Measurements from ENCODE around the gene UHMK1.
"Not testable (repeated sequence)": the region's sequence is repeated elsewhere in the genome, so short reads cannot be mapped to it uniquely, and the experiment has no call there.

The UHMK1 gene

GRCh38 chr1:162497723-162498495 is at the start of gene UHMK1:
UHMK1 (plus strand) TSS chr1:162497818; CDS start chr1:162498001, 183 bp downstream.
- DNase-seq (ENCODE audit: low read depth in 2 of 2) = peak; percentile 67 to 68

- DNase-seq (ENCODE audit: low read depth in 2 of 2) = not testable (repeated sequence)
These were observed 43.3 kb upstream of the UHMK1 start for GRCh38 chr1:162454361-162454760.

- DNase-seq (ENCODE audit: low read depth in 2 of 2) = no peak
These were observed 41.3 kb upstream of the UHMK1 start for GRCh38 chr1:162456323-162456722.

- peak; percentile 1 to 3 for DNase-seq (ENCODE audit: low read depth in 2 of 2)
These were observed 39.4 kb upstream of the UHMK1 start for GRCh38 chr1:162458236-162458635.

- not testable (repeated sequence) for DNase-seq (ENCODE audit: low read depth in 2 of 2)
These were observed 35.2 kb upstream of the UHMK1 start for GRCh38 chr1:162462425-162462824.

- DNase-seq (ENCODE audit: low read depth in 2 of 2) = no peak
These were observed 34.6 kb upstream of the UHMK1 start for GRCh38 chr1:162463021-162463420.

- no peak for DNase-seq (ENCODE audit: low read depth in 2 of 2)
These were observed 30.8 kb upstream of the UHMK1 start for GRCh38 chr1:162466797-162467196.

- DNase-seq (ENCODE audit: low read depth in 2 of 2) = no peak
These were observed 27.4 kb upstream of the UHMK1 start for GRCh38 chr1:162470216-162470615.

- DNase-seq (ENCODE audit: low read depth in 2 of 2) = no peak
These were observed 26.2 kb upstream of the UHMK1 start for GRCh38 chr1:162471290-162471853.

- DNase-seq (ENCODE audit: low read depth in 2 of 2) = no peak
These were observed 22.5 kb upstream of the UHMK1 start for GRCh38 chr1:162475089-162475488.

GRCh38 chr1:162475539-162476185 is 22.0 kb upstream of the UHMK1 start:
- no peak for DNase-seq (ENCODE audit: low read depth in 2 of 2)

GRCh38 chr1:162476620-162477019 is 21.0 kb upstream of the UHMK1 start:
- no peak for DNase-seq (ENCODE audit: low read depth in 2 of 2)

- DNase-seq (ENCODE audit: low read depth in 2 of 2) = no peak
These were observed 12.4 kb upstream of the UHMK1 start for GRCh38 chr1:162485236-162485635.

- no peak for DNase-seq (ENCODE audit: low read depth in 2 of 2)
These were observed 10.4 kb upstream of the UHMK1 start for GRCh38 chr1:162487241-162487640.

GRCh38 chr1:162488219-162488618 is 9.4 kb upstream of the UHMK1 start:
- DNase-seq (ENCODE audit: low read depth in 2 of 2) = no peak

GRCh38 chr1:162495531-162496233 is 1.9 kb upstream of the UHMK1 start:
- not testable (repeated sequence) for DNase-seq (ENCODE audit: low read depth in 2 of 2)

- DNase-seq (ENCODE audit: low read depth in 2 of 2) = no peak
These were observed 405 bp upstream of the UHMK1 start for GRCh38 chr1:162497104-162497722.

- DNase-seq (ENCODE audit: low read depth in 2 of 2) = no peak
These were observed 835 bp downstream of the UHMK1 start for GRCh38 chr1:162498496-162498810.

GRCh38 chr1:162500805-162501204 is 3.2 kb downstream of the UHMK1 start:
- no peak for DNase-seq (ENCODE audit: low read depth in 2 of 2)

- no peak for DNase-seq (ENCODE audit: low read depth in 2 of 2)
These were observed 4.5 kb downstream of the UHMK1 start for GRCh38 chr1:162502077-162502476.

- peak; percentile 35 to 37 for DNase-seq (ENCODE audit: low read depth in 2 of 2)
These were observed 5.3 kb downstream of the UHMK1 start for GRCh38 chr1:162502928-162503327.

GRCh38 chr1:162527314-162527713 is 29.7 kb downstream of the UHMK1 start:
- DNase-seq (ENCODE audit: low read depth in 2 of 2) = no peak

All from fibroblast of skin of left biceps (primary cell).